Measurements from ENCODE around the gene WASF2.

Gene WASF2

DNA sequence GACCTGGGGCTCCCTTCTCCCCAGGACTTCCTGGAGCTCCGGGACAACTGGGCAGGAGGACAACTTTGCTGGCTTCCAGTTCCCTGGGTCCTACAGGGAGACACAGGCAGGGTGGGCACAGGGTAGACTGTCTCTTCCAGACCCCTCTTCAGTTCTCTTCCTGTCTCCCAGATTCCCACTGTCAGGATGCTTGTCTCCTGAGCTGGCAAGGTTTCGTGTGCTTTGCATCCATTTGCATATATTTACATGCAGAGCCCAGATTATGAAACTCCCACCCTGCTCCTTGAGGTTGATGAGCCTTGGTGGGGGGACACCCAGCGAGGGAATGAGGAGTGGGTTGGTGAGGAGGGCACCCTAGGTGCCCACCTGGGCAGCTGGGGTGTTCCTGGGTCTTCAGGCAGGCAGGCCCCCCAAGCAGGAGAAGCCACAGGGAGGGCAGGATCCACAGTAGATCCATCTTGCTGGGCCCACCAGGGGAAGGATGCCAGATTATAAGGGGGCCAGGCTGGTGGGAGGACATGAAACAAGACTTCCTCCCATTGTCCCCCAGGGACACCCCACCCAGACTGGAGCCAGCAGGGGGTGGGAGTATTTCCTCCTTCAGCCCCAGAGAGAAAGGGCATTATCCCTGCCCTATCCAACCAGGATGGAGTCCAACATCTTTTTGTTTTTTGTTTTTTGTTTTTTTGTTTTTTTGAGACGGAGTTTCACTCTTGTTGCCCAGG is 115.4 kb downstream of the WASF2 start, which contains the start of gene FCN3:
FCN3 (minus strand) TSS at position 463 of the 725 bp plus-strand sequence; CDS start at position 457, 6 bp downstream.
- DNase-seq (ENCODE audit: low spot score), result no peak

DNA sequence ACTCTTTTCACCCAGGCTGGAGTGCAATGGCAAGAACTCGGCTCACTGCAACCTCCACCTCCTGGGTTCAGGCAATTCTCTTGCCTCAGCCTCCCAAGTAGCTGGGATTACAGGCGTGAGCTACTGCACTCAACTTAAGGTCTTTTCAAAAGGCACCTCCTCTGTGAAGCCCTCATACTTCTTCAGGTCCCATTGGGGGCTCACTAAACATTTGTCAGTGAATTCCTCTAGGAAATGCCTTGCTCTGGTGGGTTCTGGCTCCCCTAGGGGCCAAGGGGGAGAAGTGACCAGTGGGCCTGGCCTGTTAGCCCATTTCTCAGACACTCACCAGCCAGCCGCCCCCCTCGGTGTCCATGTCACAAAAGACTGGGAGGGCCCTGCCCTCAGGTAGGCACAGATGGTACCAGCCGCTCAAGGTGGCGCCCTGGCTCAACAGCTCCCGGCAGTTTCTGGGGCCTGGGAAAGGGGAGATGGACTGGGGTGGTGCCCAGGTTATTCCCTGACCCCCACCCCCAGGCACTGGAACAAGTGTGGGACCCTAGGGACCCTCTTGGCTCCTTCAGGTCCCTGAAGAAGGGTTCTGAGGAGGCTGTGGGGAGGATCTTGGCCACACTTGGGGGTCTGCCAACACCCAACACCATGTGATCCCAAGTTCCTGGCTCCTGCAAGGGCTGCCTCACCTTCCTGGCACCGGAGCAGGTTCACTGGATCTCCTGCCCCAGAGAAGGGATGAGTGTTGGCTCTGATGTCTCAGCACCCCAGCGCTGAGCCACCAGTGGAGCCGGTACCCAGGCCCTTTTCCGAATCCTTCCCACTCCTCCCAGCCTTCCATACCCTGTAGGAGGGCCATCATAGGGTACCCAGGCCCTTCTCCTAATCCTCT is 116.9 kb downstream of the WASF2 start:
- DNase-seq (ENCODE audit: low spot score), result no peak

DNA sequence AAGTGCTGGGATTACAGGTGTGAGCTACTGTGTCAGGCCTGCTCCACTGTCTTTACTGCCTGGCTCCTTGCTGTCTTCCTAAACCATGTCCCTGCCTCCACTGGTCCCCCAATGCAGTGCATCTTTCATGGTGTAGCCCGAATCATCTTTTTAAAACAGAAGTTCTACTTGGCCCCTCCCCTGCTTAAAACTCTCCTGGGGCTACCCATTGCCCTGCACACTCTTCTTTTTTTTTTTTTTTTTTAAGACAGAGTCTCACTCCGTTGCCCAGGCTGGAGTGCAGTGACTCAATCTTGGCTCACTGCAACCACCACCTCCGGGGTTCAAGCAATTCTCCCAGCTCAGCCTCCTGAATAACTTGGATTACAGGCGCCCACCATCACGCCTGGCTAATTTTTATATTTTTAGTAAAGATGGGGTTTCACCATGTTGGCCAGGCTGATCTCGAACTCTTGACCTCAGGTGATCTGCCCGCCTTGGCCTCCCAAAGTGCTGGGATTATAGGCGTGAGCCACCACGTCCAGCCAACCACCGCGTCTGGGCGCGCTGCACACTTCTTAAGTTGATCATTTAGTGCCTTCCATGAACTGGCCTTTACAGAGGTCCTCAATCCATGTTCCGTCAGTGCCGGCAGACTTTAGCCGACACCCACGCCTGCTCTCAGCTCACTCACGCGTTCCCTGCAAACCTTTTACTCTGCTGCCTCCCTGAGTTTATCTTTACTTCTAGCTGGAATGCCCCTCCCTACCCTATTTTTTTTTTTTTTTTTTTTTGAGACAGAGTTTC is 117.8 kb downstream of the WASF2 start:
- DNase-seq (ENCODE audit: low spot score), result no peak

- DNase-seq (ENCODE audit: low spot score), result no peak
Measured at GRCh38 chr1:27368869-27369582, 120.9 kb downstream of the WASF2 start.

GRCh38 chr1:27367160-27367650 is 122.8 kb downstream of the WASF2 start:
- DNase-seq (ENCODE audit: low spot score), result no peak

DNA sequence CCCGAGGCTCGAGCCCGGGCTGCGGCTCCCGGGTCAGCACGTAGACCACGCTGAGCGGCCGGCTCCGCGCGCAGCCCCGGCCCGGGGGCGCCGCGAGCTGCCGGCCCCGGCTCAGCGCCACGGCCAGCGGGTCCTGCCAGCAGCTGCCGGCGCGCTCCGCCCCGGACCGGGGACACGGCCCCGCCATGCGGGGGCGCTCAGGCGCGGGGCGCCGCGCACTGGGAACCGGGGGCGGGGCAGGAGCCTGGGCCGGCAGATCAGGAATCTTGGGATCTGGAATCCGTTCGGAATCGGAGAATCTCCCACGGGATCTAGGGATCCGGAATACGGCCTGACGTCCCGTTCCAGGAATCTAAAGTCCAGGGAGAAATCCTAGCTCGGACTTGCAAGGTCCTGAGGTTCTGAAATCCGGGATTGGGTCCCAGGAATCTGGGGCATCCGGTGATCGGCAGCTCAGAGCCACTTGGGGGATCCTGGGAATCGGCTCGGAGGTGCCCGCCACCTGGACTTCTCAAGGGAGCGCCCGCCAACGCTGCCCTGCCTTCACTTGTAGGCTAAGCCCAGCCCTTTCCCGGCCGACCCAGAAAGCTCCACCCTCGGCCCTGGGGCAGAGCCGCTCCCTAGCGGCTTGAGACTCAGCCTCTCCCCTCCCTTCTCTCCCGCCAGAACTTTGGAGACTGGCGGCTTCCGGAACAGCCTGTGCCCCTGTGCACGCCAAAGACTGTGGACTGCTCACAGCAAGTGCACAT is 123.4 kb downstream of the WASF2 start, which contains the start of gene MAP3K6:
MAP3K6 (minus strand) TSS at position 551 of the 749 bp plus-strand sequence; CDS start at position 187, 364 bp downstream.
- DNase-seq (ENCODE audit: low spot score), result peak; percentile 24

- peak; percentile 22 for DNase-seq (ENCODE audit: low spot score)
Measured at GRCh38 chr1:27366113-27366410, 123.9 kb downstream of the WASF2 start.

DNA sequence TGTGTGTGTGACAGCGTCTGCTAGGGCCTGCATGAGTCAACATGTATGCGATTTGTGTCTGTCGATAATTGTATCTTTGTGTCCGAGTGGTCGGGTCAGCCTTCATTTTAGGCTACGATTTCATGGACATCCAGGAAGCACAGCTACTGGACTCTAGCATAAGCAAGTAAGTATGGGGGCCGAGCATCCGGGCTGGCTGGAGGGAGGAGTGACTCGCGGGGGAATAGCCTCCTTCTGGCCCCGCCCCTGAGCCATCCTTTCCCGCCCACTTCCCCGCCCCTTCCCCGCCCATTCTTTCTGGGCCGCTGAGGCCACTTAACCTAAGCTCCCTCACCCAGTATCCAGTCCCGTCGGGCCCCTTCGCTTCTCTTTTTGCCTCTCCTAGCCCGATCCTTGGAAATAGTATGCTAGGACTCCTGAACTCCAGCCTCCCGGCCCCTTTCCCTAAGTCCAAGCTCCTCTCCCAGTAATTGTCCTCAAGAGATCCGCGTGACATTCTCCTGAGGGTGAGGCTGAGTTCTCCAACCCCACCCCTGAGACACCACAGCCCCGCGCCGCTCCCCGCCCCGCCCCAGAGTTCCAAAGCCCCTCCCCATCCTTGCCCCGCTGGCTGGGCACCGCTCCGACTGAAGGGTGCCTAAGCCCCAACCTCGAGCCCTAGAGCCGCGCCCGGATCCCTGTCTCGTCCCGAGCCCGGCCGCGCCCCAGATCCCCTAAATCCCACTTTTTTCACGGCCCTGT is 124.4 kb downstream of the WASF2 start:
- DNase-seq (ENCODE audit: low spot score), result peak; percentile 76

GRCh38 chr1:27364696-27365371 is 125.1 kb downstream of the WASF2 start:
- DNase-seq (ENCODE audit: low spot score), result no peak

GRCh38 chr1:27363766-27364695 is 125.9 kb downstream of the WASF2 start:
- DNase-seq (ENCODE audit: low spot score), result no peak

GRCh38 chr1:27361553-27361952 is 128.4 kb downstream of the WASF2 start:
- DNase-seq (ENCODE audit: low spot score), result no peak

- no peak for DNase-seq (ENCODE audit: low spot score)
Measured at GRCh38 chr1:27361044-27361402, 128.9 kb downstream of the WASF2 start.

DNA sequence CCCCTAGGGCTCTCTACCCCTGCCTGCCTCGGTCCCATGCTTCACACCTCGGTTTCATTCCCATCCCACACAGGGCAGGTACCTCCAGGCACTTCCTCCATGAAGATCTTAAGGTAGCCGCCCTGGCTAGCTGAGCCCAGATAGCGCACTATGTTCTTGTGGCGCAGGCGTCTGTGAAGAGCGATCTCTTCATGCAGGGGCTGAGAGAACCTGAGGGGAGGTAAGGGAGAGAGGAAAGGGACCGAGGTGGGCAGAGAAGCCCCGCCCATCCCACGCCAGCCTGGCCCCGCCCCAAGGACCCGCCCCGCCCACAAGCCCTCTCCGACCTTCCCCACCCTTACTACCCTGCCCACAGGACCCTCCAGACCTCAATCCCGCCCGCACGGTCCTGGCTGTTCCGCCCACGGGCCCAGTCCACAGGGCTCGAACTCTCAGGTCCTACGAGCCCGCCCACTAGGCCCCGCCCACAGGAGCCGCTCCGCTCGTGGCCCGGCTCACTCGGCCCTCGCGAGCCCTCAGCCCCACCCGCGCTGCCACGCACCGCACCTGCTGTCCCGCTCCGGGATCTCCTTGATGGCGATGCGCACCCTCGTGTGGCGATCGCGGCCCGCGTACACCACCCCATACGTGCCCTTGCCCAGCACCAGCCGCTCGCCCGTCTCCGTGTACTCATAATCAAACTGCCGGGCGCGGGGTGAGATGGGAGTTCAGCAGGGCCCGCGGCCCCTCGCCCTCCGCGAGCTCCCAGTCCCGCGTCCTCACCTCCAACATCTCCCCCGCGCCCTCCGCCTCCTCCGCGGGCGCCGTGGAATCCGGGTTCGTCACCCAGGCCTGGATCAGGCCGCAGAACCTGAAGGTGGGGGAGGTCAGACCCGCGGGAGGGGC is 129.6 kb downstream of the WASF2 start:
- DNase-seq (ENCODE audit: low spot score), result no peak

- no peak for DNase-seq (ENCODE audit: low spot score)
Measured at GRCh38 chr1:27359822-27360158, 130.2 kb downstream of the WASF2 start.

GRCh38 chr1:27358928-27359313 is 131.0 kb downstream of the WASF2 start:
- no peak for DNase-seq (ENCODE audit: low spot score)

DNA sequence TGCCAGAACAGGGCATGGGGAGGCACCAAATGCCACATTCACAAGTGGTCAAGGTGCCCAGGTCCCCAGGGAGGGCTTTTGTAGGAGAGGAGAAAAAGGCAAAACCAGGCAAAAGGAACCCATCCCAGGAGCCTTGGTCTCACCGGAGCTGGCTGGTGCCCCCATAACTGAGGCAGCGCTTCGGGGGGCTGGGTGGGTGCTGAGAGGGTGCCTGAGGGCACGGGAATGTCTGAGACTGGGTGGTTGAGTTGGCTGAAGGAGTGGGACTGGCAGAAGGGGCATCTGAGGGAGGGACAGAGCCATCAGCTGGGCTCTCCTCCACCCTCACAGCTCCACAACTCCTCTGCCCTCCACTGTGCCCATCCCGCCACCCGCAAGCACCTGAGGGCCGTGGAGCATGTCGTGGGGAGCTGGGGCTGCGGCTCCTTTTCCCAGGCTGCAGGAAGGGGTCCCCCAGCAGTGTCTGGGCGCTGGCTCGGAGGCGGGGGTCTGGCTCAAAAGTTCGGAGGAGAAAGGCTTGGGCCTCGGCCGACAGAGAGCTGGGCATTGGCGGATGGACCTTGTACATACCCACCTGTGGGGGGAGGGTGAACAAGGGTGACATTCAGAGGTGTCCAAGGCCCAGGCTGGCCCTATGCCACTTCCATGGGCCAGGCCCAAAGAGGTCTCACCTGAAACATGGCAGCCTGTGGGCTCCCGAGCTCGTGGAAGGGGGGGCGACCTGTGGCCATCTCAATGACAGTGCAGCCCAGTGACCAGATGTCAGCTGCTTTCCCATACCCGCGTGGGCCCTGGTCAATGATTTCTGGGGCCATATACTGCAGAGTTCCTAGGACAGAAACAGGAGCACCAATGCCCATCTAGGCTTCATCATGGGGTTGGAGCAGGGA is 131.7 kb downstream of the WASF2 start:
- DNase-seq (ENCODE audit: low spot score), result no peak
